ENCODE results near the gene PSMA1.

DNA sequence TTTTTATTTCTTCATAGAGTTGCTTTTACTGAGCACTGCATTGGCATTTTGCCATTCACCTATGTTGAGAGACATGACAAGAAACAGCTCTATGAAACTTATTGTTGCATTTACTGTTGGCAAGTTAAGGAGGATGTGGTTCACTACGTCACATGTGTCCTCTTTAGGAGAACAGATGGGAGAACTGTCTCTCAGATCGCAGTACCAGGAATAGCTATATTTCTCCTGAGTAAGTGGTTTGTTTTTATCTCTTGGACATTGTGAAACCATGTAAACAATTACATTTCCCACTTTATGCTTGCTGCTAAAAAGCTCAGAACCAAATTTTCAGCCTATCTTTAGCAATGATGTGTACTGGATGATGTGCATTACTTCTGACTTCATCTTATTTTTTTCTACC lies 34.8 kb upstream of the PSMA1 start:
- TF ChIP-seq CTCF (conservative IDR thresholded peaks at IDR 0.05 in 1 of 2, IDR thresholded peaks at IDR 0.05 in 1 of 2; ENCODE audit: low read depth in 1 of 2, low read length in 2 of 2) (no peak), EZH2 (IDR thresholded peaks at IDR 0.05; ENCODE audit: low read length, missing control alignments) (no peak)

Data from fibroblast of lung (primary cell).